Right atrium auricular region (tissue), 2 donors: ENCODE data around the gene HDAC7. TPM values are rescaled to one million over a fixed set of nuclear protein-coding genes. Genes with fewer than 3 reads are reported as not detected.
A peak's percentile ranks its signal among the peaks of the same experiment; 100 is the strongest.

Source experiments
- DNase-seq: peaks from one replicate; pipeline ENCODE4 v3.0.0-alpha.2; 2019; ENCODE audit warnings: low spot score
- H3K27ac ChIP-seq, 2 donors: fragments of 200-600 bp; sonication (generic); 1 replicate in 1 of 2; 2 replicates in 1 of 2; pipeline ENCODE4 v1.5.1; 2016 to 2019
- H3K27me3 ChIP-seq, 2 donors: fragments of 200-600 bp; sonication (generic); one replicate each; pipeline versions ENCODE4 v1.5.1 to v1.6.0; 2017 to 2019
- H3K36me3 ChIP-seq: fragments of 200-600 bp; sonication (generic); one replicate; pipeline ENCODE4 v1.5.1; 2016
- H3K4me1 ChIP-seq, 2 donors: fragments of 200-600 bp; sonication (generic); one replicate each; pipeline versions ENCODE4 v1.5.1 to v1.6.0; 2017 to 2019
- H3K4me3 ChIP-seq, 2 donors: fragments of 200-600 bp; sonication (generic); 1 replicate in 1 of 2; 2 replicates in 1 of 2; pipeline ENCODE4 v1.5.1; 2017 to 2019; ENCODE audit warnings: mild to moderate bottlenecking in 1 of 2, moderate library complexity in 1 of 2
- H3K9me3 ChIP-seq, 2 donors: fragments of 200-600 bp; sonication (generic); one replicate each; pipeline ENCODE4 v1.5.1; 2019
- total RNA-seq, 2 donors: library from RNA; depleted of rRNA; stranded (reverse); fragments of >200 nt; gene quantifications; one replicate each; pipeline ENCODE4 v1.1.0, GENCODE V29; 2016
- TF ChIP-seq, protein P1 (sequence below), 2 donors: fragments of 200-600 bp; sonication (generic); IDR thresholded peaks; one replicate each; pipeline ENCODE4 v1.5.1; 2019; ENCODE audit warnings: antibody characterized with exemption in 2 of 2

Gene HDAC7
- total RNA-seq, 2 donors from 2014 or later, result 33.4 to 60.2 TPM

- no peak for DNase-seq
- no peaks in the 10 kb centered on the region for H3K27me3 ChIP-seq
- no peaks in the 10 kb centered on the region for H3K36me3 ChIP-seq
- no peaks in the 10 kb centered on the region for H3K9me3 ChIP-seq
- no peak overlapping the region for H3K4me3 ChIP-seq
- H3K4me1 ChIP-seq, result peaks cover 0 to 77% of the 10 kb centered on the region in 2 donors
- TF ChIP-seq, protein P1, sequence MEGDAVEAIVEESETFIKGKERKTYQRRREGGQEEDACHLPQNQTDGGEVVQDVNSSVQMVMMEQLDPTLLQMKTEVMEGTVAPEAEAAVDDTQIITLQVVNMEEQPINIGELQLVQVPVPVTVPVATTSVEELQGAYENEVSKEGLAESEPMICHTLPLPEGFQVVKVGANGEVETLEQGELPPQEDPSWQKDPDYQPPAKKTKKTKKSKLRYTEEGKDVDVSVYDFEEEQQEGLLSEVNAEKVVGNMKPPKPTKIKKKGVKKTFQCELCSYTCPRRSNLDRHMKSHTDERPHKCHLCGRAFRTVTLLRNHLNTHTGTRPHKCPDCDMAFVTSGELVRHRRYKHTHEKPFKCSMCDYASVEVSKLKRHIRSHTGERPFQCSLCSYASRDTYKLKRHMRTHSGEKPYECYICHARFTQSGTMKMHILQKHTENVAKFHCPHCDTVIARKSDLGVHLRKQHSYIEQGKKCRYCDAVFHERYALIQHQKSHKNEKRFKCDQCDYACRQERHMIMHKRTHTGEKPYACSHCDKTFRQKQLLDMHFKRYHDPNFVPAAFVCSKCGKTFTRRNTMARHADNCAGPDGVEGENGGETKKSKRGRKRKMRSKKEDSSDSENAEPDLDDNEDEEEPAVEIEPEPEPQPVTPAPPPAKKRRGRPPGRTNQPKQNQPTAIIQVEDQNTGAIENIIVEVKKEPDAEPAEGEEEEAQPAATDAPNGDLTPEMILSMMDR (IDR thresholded peaks at IDR 0.05), result no peak
- peak overlapping the region; percentile 83 to 87 for H3K27ac ChIP-seq
These were observed 84.1 kb downstream of the HDAC7 start for GRCh38 chr12:47735649-47736048.

DNA sequence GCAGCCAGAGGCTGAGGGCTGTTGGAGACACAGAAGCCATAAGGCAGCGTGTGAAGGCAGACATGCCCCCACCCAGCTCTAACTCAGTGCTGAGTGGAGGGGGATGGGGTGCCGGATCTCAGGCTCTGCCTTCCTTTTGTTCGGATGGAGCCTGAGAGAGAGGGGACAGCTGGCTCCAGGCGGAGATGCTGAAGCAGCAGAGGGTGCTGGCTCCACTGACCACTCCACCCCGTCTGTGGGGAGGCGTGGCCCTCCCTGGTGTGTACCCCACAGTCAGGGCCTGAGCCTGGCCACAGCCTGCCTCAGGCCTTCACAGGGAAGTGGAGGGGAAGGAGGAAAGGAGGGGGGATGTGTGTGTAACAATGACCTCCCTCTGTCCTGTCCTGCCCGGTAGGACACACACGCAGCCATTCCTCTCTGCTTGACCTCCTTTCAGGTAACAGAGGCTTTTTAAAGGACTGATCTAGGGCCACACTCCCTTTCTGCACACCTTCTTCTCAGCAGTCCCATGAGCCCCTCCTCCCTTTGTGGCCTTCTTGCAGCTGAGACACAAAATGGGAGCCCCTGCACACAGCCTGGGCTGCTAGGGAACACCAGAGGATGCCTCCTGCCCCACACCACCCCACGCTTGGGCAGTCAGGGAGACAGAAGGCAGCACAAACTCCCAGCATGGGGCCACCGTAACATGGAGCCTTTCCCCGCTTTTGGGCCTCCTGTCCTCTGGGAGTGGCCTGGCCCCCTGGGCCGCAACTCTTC lies 84.8 kb downstream of the HDAC7 start:
- Histone ChIP-seq H3K4me3 (no peak overlapping the region), H3K9me3 (no peaks in the 10 kb centered on the region), H3K4me1 (peaks cover 0 to 77% of the 10 kb centered on the region in 2 donors), H3K27me3 (no peaks in the 10 kb centered on the region), H3K36me3 (no peaks in the 10 kb centered on the region), H3K27ac (peak overlapping the region; percentile 83 to 87)
- TF ChIP-seq, protein P1 (IDR thresholded peaks at IDR 0.05), result no peak
- DNase-seq, result no peak

DNA sequence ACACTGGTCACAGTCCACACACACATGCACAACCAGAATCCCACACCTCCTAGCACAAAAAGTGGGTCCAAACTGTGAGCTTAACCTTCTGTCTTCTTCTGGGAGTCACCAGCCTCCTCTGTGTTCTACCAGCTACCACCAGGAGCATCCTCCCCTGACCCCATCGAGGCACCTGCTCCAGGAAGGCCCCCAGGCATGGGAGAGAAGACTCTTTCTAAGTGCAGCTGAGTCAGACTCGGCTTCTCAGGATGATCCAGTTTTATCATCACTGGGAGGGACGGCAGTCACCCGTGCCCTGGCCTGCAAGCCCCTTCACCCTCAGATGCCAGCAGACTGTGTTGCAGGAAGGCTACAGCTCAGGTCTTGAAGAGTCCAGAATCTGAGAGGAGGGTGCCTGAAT lies 86.6 kb downstream of the HDAC7 start:
- Histone ChIP-seq H3K27me3 (no peaks in the 10 kb centered on the region), H3K27ac (no peak overlapping the region), H3K4me3 (no peak overlapping the region), H3K4me1 (peaks cover 0 to 73% of the 10 kb centered on the region in 2 donors), H3K9me3 (no peaks in the 10 kb centered on the region), H3K36me3 (no peaks in the 10 kb centered on the region)
- TF ChIP-seq, protein P1 (IDR thresholded peaks at IDR 0.05), result no peak
- no peak for DNase-seq

Other genes with a start within 250 kb of the HDAC7 start
- gene RPAP3, start 113.9 kb downstream of the HDAC7 start, total RNA-seq, result 10 to 100 TPM; 12.2 to 14.3 TPM
- gene ENDOU, start 94.4 kb downstream of the HDAC7 start, total RNA-seq, result 1 to 10 TPM in 1 of 2 donors, under 1 TPM in 1; 0.55 to 2.1 TPM
- 10 to 100 TPM; 19.8 to 26.8 TPM for gene RAPGEF3, start 61.0 kb downstream of the HDAC7 start, total RNA-seq
- 10 to 100 TPM; 48.9 to 52.0 TPM for gene SLC48A1, start 46.7 kb downstream of the HDAC7 start, total RNA-seq
- gene VDR, start 85.1 kb upstream of the HDAC7 start, total RNA-seq, result 1 to 10 TPM in 1 of 2 donors, under 1 TPM in 1; 0.59 to 2.2 TPM
- gene TMEM106C, start 143.7 kb upstream of the HDAC7 start, total RNA-seq, result 100 to 1,000 TPM in 1 of 2 donors, 10 to 100 TPM in 1; 54.7 to 107 TPM
- gene COL2A1, start 184.6 kb upstream of the HDAC7 start, total RNA-seq, result not detected